GM12878 (cell line): ENCODE results near the gene TKFC. TPM values are rescaled to one million over a fixed set of nuclear protein-coding genes. Genes with fewer than 3 reads are reported as not detected.

Source experiments
- BCL3 ChIP-seq: IDR thresholded peaks from 2 replicates; pipeline ENCODE4 v1.6.1; 2011; ENCODE audit warnings: borderline replicate concordance, low read depth, mild to moderate bottlenecking, moderate library complexity, low read length; ENCODE audit not compliant: insufficient read depth, poor library complexity, severe bottlenecking
- IKZF2 ChIP-seq, 2 experiments: fragments of 450-650 bp; IDR thresholded peaks; 2 replicates each; pipeline ENCODE4 v1.6.1; 2017; ENCODE audit warnings: mild to moderate bottlenecking in 2 of 2, moderate library complexity in 2 of 2
- IRF3 ChIP-seq: fragments of 450-650 bp; IDR thresholded peaks from 2 replicates; pipeline ENCODE4 v1.6.1; 2014; ENCODE audit warnings: mild to moderate bottlenecking
- JUND ChIP-seq: IDR thresholded peaks from 2 replicates; pipeline ENCODE4 v1.6.1; 2012; ENCODE audit warnings: low read depth, mild to moderate bottlenecking, low read length, improper control_type of control experiment, moderate library complexity
- NRF1 ChIP-seq: conservative IDR thresholded peaks from 2 replicates; pipeline ENCODE4 v1.6.1; 2011; ENCODE audit warnings: mild to moderate bottlenecking, low read depth, low read length, improper control_type of control experiment
- RAD21 ChIP-seq: IDR thresholded peaks from 2 replicates; pipeline ENCODE4 v1.6.1; 2011; ENCODE audit warnings: mild to moderate bottlenecking, low read depth, low read length, moderate library complexity; ENCODE audit not compliant: insufficient read depth
- RBBP5 ChIP-seq: fragments of 200-600 bp; sonication (generic); conservative IDR thresholded peaks from 2 replicates; pipeline ENCODE4 v1.6.1; 2016
- SMC3 ChIP-seq: IDR thresholded peaks from 2 replicates; pipeline ENCODE4 v1.6.1; 2011; ENCODE audit warnings: low read length, improper control_type of control experiment, borderline replicate concordance
- STAT3 ChIP-seq: IDR thresholded peaks from 2 replicates; pipeline ENCODE4 v1.6.1; 2011; ENCODE audit warnings: low read depth, low read length, improper control_type of control experiment
- ZNF687 ChIP-seq: fragments of 450-650 bp; IDR thresholded peaks from 2 replicates; pipeline ENCODE4 v1.6.1; 2017; ENCODE audit warnings: mild to moderate bottlenecking, moderate library complexity
- polyA plus RNA-seq, 11 experiments: library from polyadenylated mRNA; depleted of rRNA in 4 of 11; unstranded in 6 of 11; stranded (reverse) in 5 of 11; fragments of >200 nt; fragmentation: Nextera tagmentation in 4 of 11; fragmentation: Illumina TruSeq in 1 of 11; extraction: Ambion mirVana in 4 of 11; extraction: Trizol in 1 of 11; gene quantifications; 1 replicate in 1 of 11; 2 replicates in 10 of 11; pipeline versions ENCODE4 v1.2.1 to v1.2.3, GENCODE V29; 2011 to 2016; ENCODE audit warnings: inconsistent platforms in 2 of 11, missing spikeins in 2 of 11, low read depth in 1 of 11
- total RNA-seq, 4 experiments: library from RNA; depleted of rRNA in 3 of 4; stranded (reverse); fragments of >200 nt in 3 of 4; fragmentation: Illumina TruSeq in 1 of 4; extraction: Trizol in 1 of 4; gene quantifications; 2 replicates each; pipeline versions ENCODE4 v1.2.1 to v1.2.3, GENCODE V29; 2013 to 2021

Gene TKFC
- total and polyA plus RNA-seq, 10 of the 15 experiments (the other 5 are each of a cell fraction or from before 2014, with no cell fraction given): 2.4 to 113 (median 59.0) TPM

GRCh38 chr11:61325649-61326414 lies 7.2 kb upstream of the TKFC start (continued):
- TF ChIP-seq BCL3: no peak
- TF ChIP-seq RAD21: no peak
- TF ChIP-seq ZNF687: no peak
- TF ChIP-seq IRF3: no peak
- TF ChIP-seq IKZF2 (IDR thresholded peaks at IDR 0.05): no peak
- no peak for TF ChIP-seq NRF1
- no peak for TF ChIP-seq SMC3
- no peak for TF ChIP-seq JUND
- no peak for TF ChIP-seq STAT3
- no peak for TF ChIP-seq RBBP5
